GM12878 (cell line): ENCODE measurements around the gene MACF1. TPM values are rescaled to one million over a fixed set of nuclear protein-coding genes. Genes with fewer than 3 reads are reported as not detected.

Source experiments
- ATAC-seq: fragments of 200-7000 bp; cut with Tn5 transposase; 3 replicates; pipeline ENCODE4 v1.9.1; 2020; ENCODE audit warnings: mild to moderate bottlenecking, moderate library complexity
- BruUV-seq: library from RNA; stranded (reverse); fragments of 400-500 nt; replicated peaks from 2 replicates; lab custom pipeline; 2021; lab: Mats Ljungman, UMichigan
- CTCF ChIA-PET: fragments of 300-600 bp; sonication (Branson Sonifier 250); formaldehyde crosslinking; extraction: SDS; loops from one replicate; lab custom pipeline; 2021; ENCODE audit warnings: inconsistent platforms; lab: Yijun Ruan, JAX
- POLR2A ChIA-PET: fragments of 350-600 bp; formaldehyde crosslinking; extraction: SDS; loops from one replicate; lab custom pipeline; 2021; ENCODE audit warnings: inconsistent platforms; lab: Charles Lee
- RAD21 ChIA-PET: fragments of 300-600 bp; sonication (Branson Sonifier 250); formaldehyde crosslinking; loops from one replicate; lab custom pipeline; 2023; ENCODE audit warnings: antibody characterized with exemption; ENCODE audit not compliant: unreplicated experiment; lab: Charles Lee
- SMC1A ChIA-PET: fragments of 300-600 bp; sonication (Branson Sonifier 250); formaldehyde crosslinking; loops from one replicate; lab custom pipeline; 2023; ENCODE audit not compliant: unreplicated experiment, uncharacterized antibody; lab: Charles Lee
- DNase-seq: peaks from one replicate; pipeline ENCODE4 v3.0.0-alpha.2; 2011; ENCODE audit warnings: low read depth, low spot score
- FAIRE-seq: peaks from 3 replicates; lab custom pipeline; 2011; peaks lifted over from hg19 to GRCh38; lab: Jason Lieb, UNC
- H2AFZ ChIP-seq: 2 replicates; pipeline ENCODE4 v1.6.0; 2011; ENCODE audit warnings: low read depth, low read length, control low read depth; ENCODE audit not compliant: control insufficient read depth
- H3K27ac ChIP-seq: 2 replicates; pipeline ENCODE4 v1.5.1; 2011; ENCODE audit warnings: control low read depth; ENCODE audit not compliant: control insufficient read depth, insufficient read depth
- H3K27me3 ChIP-seq, 2 experiments: replicated peaks in 1 of 2; 2 replicates each; pipeline versions ENCODE4 v1.6.0 to v1.6.1; 2011; ENCODE audit warnings: low read length in 1 of 2; ENCODE audit not compliant: control insufficient read depth in 2 of 2, insufficient read depth in 2 of 2
- H3K36me3 ChIP-seq, 2 experiments: 2 replicates each; pipeline ENCODE4 v1.5.1; 2011; ENCODE audit warnings: low read length in 1 of 2; ENCODE audit not compliant: control insufficient read depth in 2 of 2, insufficient read depth in 2 of 2
- H3K4me1 ChIP-seq: 2 replicates; pipeline ENCODE4 v1.6.1; 2011; ENCODE audit warnings: mild to moderate bottlenecking, low read length, moderate library complexity, mixed read lengths; ENCODE audit not compliant: control insufficient read depth, insufficient read depth
- H3K4me2 ChIP-seq: 2 replicates; pipeline ENCODE4 v1.6.0; 2011; ENCODE audit warnings: control low read depth; ENCODE audit not compliant: control insufficient read depth, insufficient read depth
- H3K4me3 ChIP-seq: fragments of 200-600 bp; sonication (generic); 2 replicates; pipeline ENCODE4 v1.5.1; 2016
- H3K79me2 ChIP-seq: 2 replicates; pipeline ENCODE4 v1.6.0; 2011; ENCODE audit warnings: low read length; ENCODE audit not compliant: control insufficient read depth, insufficient read depth
- H3K9ac ChIP-seq: 2 replicates; pipeline ENCODE4 v1.8.0; 2011; ENCODE audit warnings: low read length, control low read depth, mixed read lengths; ENCODE audit not compliant: control insufficient read depth, insufficient read depth
- H3K9me3 ChIP-seq: replicated peaks from 3 replicates; pipeline ENCODE4 v1.5.1; 2011; ENCODE audit warnings: mild to moderate bottlenecking, low read length; ENCODE audit not compliant: control insufficient read depth, insufficient read depth
- H4K20me1 ChIP-seq: 2 replicates; pipeline ENCODE4 v1.6.0; 2011; ENCODE audit not compliant: control insufficient read depth, insufficient read depth
- ATF3 ChIP-seq: IDR thresholded peaks from 2 replicates; pipeline ENCODE4 v1.6.1; 2011; ENCODE audit warnings: low read depth, mild to moderate bottlenecking, low read length, moderate library complexity, borderline replicate concordance; ENCODE audit errors: extremely low read depth
- CEBPZ ChIP-seq: fragments of 150-350 bp; IDR thresholded peaks from 2 replicates; pipeline ENCODE4 v1.6.1; 2016; ENCODE audit warnings: low read depth, low read length
- CREB1 ChIP-seq: IDR thresholded peaks from 2 replicates; pipeline ENCODE4 v1.6.1; 2012; ENCODE audit warnings: low read depth, mild to moderate bottlenecking, inconsistent platforms
- E4F1 ChIP-seq: fragments of 450-650 bp; IDR thresholded peaks from 2 replicates; pipeline ENCODE4 v1.6.1; 2018; ENCODE audit warnings: borderline replicate concordance, mild to moderate bottlenecking; ENCODE audit not compliant: partially characterized antibody
- EP300 ChIP-seq, 2 experiments: fragments of 150-350 bp in 1 of 2; IDR thresholded peaks; 2 replicates each; pipeline ENCODE4 v1.6.1; 2011 to 2012; ENCODE audit warnings: low read depth in 2 of 2, low read length in 2 of 2, borderline replicate concordance in 1 of 2, improper control_type of control experiment in 1 of 2, inconsistent platforms in 1 of 2; ENCODE audit not compliant: control insufficient read depth in 1 of 2
- HDAC2 ChIP-seq: fragments of 200-600 bp; sonication (generic); IDR thresholded peaks from 2 replicates; pipeline ENCODE4 v1.6.1; 2017
- HSF1 ChIP-seq: fragments of 150-350 bp; IDR thresholded peaks from 2 replicates; pipeline ENCODE4 v1.6.1; 2014; ENCODE audit warnings: mild to moderate bottlenecking, low read depth, low read length
- MAX ChIP-seq: IDR thresholded peaks from 2 replicates; pipeline ENCODE4 v1.6.1; 2012; ENCODE audit warnings: low read depth, low read length, improper control_type of control experiment
- RFX5 ChIP-seq: IDR thresholded peaks from 2 replicates; pipeline ENCODE4 v1.6.1; 2011; ENCODE audit warnings: low read depth, low read length, improper control_type of control experiment
- ZNF274 ChIP-seq: IDR thresholded peaks from one replicate; pipeline ENCODE4 v1.8.0; 2011; ENCODE audit not compliant: insufficient read length, insufficient read depth
- WGBS: methylation state at CpG from one replicate; pipeline ENCODE4 v1.1.6; 2016; ENCODE audit warnings: low lambda C conversion rate; ENCODE audit not compliant: insufficient replicate concordance, insufficient coverage; ENCODE audit errors: missing lambda C conversion rate; 5-methylcytosine and 5-hydroxymethylcytosine counted together
- in situ Hi-C: fragments of 300-500 bp; cut with MboI; formaldehyde crosslinking; loops from 9 replicates; pipeline ENCODE4 v1.14.3; 2018; ENCODE audit warnings: mixed read lengths
- intact Hi-C: fragments of 100-400 bp; cut with micrococcal nuclease; formaldehyde crosslinking; loops from one replicate; pipeline ENCODE4 v1.14.2; 2022; ENCODE audit not compliant: unreplicated experiment
- polyA plus RNA-seq, 11 experiments: library from polyadenylated mRNA; depleted of rRNA in 4 of 11; unstranded in 6 of 11; stranded (reverse) in 5 of 11; fragments of >200 nt; fragmentation: Nextera tagmentation in 4 of 11; fragmentation: Illumina TruSeq in 1 of 11; extraction: Ambion mirVana in 4 of 11; extraction: Trizol in 1 of 11; gene quantifications; 1 replicate in 1 of 11; 2 replicates in 10 of 11; pipeline versions ENCODE4 v1.2.1 to v1.2.3, GENCODE V29; 2011 to 2016; ENCODE audit warnings: inconsistent platforms in 2 of 11, missing spikeins in 2 of 11, low read depth in 1 of 11
- total RNA-seq, 4 experiments: library from RNA; depleted of rRNA in 3 of 4; stranded (reverse); fragments of >200 nt in 3 of 4; fragmentation: Illumina TruSeq in 1 of 4; extraction: Trizol in 1 of 4; gene quantifications; 2 replicates each; pipeline versions ENCODE4 v1.2.1 to v1.2.3, GENCODE V29; 2013 to 2021

Gene MACF1
- total and polyA plus RNA-seq, 10 of the 15 experiments (the other 5 are each of a cell fraction or from before 2014, with no cell fraction given), result 15.5 to 201 (median 76.9) TPM

GRCh38 chr1:39393645-39394044 is 189.2 kb downstream of the MACF1 start (continued):
- no peak for TF ChIP-seq E4F1
- TF ChIP-seq HSF1, result no peak
- TF ChIP-seq RFX5, result no peak
- TF ChIP-seq CREB1, result no peak
- TF ChIP-seq ATF3, result no peak
- TF ChIP-seq MAX, result no peak

- RAD21 ChIA-PET, result interaction anchor here (0.7 kb wide), 1 partner anchor 203 kb away, joined by 3 read pairs; no protein-coding TSS in a partner anchor
- no peak overlapping the region for H3K4me2 ChIP-seq
- peaks cover 27% of the 10 kb centered on the region for H3K4me1 ChIP-seq
- ATAC-seq (no peak), FAIRE-seq (no peak), DNase-seq (no peak)
- POLR2A ChIA-PET, result interaction anchor here (1.1 to 1.5 kb wide), 2 partner anchors 13 to 33 kb away, joined by 3 read pairs; no protein-coding TSS in a partner anchor
- no TSS peak for BruUV-seq
- H2AFZ ChIP-seq, result no peak overlapping the region
- WGBS, result 92% methylated on average over 6 of the region's 6 CpGs
- H3K79me2 ChIP-seq, result peaks cover 34% of the 10 kb centered on the region
- no peaks in the 10 kb centered on the region for H4K20me1 ChIP-seq
- H3K9me3 ChIP-seq, result no peaks in the 10 kb centered on the region
- no peaks in the 10 kb centered on the region for H3K27me3 ChIP-seq
- H3K9ac ChIP-seq, result no peak overlapping the region
- in situ Hi-C loops, result no loop called here
- intact Hi-C loops, result no loop called here
- no peak overlapping the region for H3K4me3 ChIP-seq
- no peak overlapping the region for H3K27ac ChIP-seq
- SMC1A ChIA-PET, result interaction anchor here (0.6 to 1.4 kb wide), 2 partner anchors 17 to 1439 kb away, joined by 3 to 6 read pairs; no protein-coding TSS in a partner anchor
- CTCF ChIA-PET, result interaction anchor here (0.7 to 1.2 kb wide), 2 partner anchors 212 to 998 kb away, joined by 3 read pairs; no protein-coding TSS in a partner anchor
- peaks cover 2 to 11% of the 10 kb centered on the region in 2 experiments for H3K36me3 ChIP-seq
- no peak for TF ChIP-seq EP300 (IDR thresholded peaks at IDR 0.05; ENCODE audit: borderline replicate concordance in 1 of 2, control insufficient read depth in 1 of 2, low read depth in 2 of 2, low read length in 2 of 2)
- no peak for TF ChIP-seq CEBPZ
- TF ChIP-seq ZNF274, result no peak
- TF ChIP-seq HDAC2, result no peak
These were observed 189.6 kb downstream of the MACF1 start for GRCh38 chr1:39394059-39394458.
